HepG2 (cell line): ENCODE measurements around the gene ZNF181. TPM values are rescaled to one million over a fixed set of nuclear protein-coding genes. Genes with fewer than 3 reads are reported as not detected.

Source experiments
- ASH2L ChIP-seq: fragments of 300-600, 200-600 bp; sonication (generic); IDR thresholded peaks from 2 replicates; pipeline ENCODE4 v1.7.0; 2017; ENCODE audit warnings: low read depth, mild to moderate bottlenecking, moderate library complexity, mixed read lengths, low read length; ENCODE audit not compliant: insufficient read length
- CHCHD3 ChIP-seq: sonication (generic); formaldehyde crosslinking; IDR thresholded peaks from 2 replicates; pipeline ENCODE4 v1.8.0; 2022; ENCODE audit warnings: mild to moderate bottlenecking, missing genetic modification reagents, moderate library complexity
- FOXC1 ChIP-seq: sonication (generic); formaldehyde crosslinking; IDR thresholded peaks from 2 replicates; pipeline ENCODE4 v1.8.0; 2022; ENCODE audit warnings: mild to moderate bottlenecking, missing genetic modification reagents, borderline replicate concordance
- HIVEP1 ChIP-seq: sonication (generic); formaldehyde crosslinking; IDR thresholded peaks from 2 replicates; pipeline ENCODE4 v1.4.0; 2020; ENCODE audit warnings: mild to moderate bottlenecking, missing genetic modification reagents
- MAF1 ChIP-seq: sonication (generic); formaldehyde crosslinking; IDR thresholded peaks from 2 replicates; pipeline ENCODE4 v1.5.0; 2020; ENCODE audit warnings: missing genetic modification reagents, borderline replicate concordance
- MIER3 ChIP-seq: IDR thresholded peaks from 2 replicates; pipeline ENCODE4 v1.6.1; 2016; ENCODE audit warnings: missing compliant biosample characterization, borderline replicate concordance
- RFX1 ChIP-seq: fragments of 450-650 bp; IDR thresholded peaks from 2 replicates; pipeline ENCODE4 v1.6.1; 2017
- SETDB1 ChIP-seq: sonication (generic); formaldehyde crosslinking; IDR thresholded peaks from 2 replicates; pipeline ENCODE4 v1.5.1; 2020; ENCODE audit warnings: missing genetic modification reagents, mild to moderate bottlenecking, borderline replicate concordance
- TEAD3 ChIP-seq: optimal IDR thresholded peaks from 2 replicates; pipeline ENCODE3; 2016; ENCODE audit warnings: borderline replicate concordance
- TGIF2 ChIP-seq: IDR thresholded peaks from 2 replicates; pipeline ENCODE4 v1.6.1; 2016; ENCODE audit warnings: control low read depth, missing compliant biosample characterization
- ZNF138 ChIP-seq: sonication (generic); formaldehyde crosslinking; IDR thresholded peaks from 2 replicates; pipeline ENCODE4 v1.5.0; 2020; ENCODE audit warnings: mild to moderate bottlenecking, low read depth, missing genetic modification reagents
- ZNF225 ChIP-seq: sonication (generic); formaldehyde crosslinking; IDR thresholded peaks from 2 replicates; pipeline ENCODE4 v1.4.0; 2020; ENCODE audit warnings: mild to moderate bottlenecking, missing genetic modification reagents
- ZNF260 ChIP-seq: sonication (generic); formaldehyde crosslinking; IDR thresholded peaks from 2 replicates; pipeline ENCODE4 v1.4.0; 2020; ENCODE audit warnings: missing genetic modification reagents, low read depth, mild to moderate bottlenecking, borderline replicate concordance
- ZNF333 ChIP-seq: sonication (generic); formaldehyde crosslinking; IDR thresholded peaks from 2 replicates; pipeline ENCODE4 v1.4.0; 2020; ENCODE audit warnings: mild to moderate bottlenecking, missing genetic modification reagents, borderline replicate concordance
- ZNF546 ChIP-seq: sonication (generic); formaldehyde crosslinking; conservative IDR thresholded peaks from 2 replicates; pipeline ENCODE4 v1.8.1; 2023; ENCODE audit warnings: mild to moderate bottlenecking, missing genetic modification reagents
- polyA plus RNA-seq, 8 experiments: library from polyadenylated mRNA; depleted of rRNA in 3 of 8; stranded (reverse) in 7 of 8; unstranded in 1 of 8; fragments of >200 nt; fragmentation: Illumina TruSeq in 4 of 8; extraction: Trizol in 4 of 8; gene quantifications; 2 replicates each; pipeline versions ENCODE4 v1.2.1 to v1.2.3, GENCODE V29; 2011 to 2016; ENCODE audit warnings: low read depth in 4 of 8, missing spikeins in 1 of 8, mixed read lengths in 1 of 8; ENCODE audit not compliant: insufficient read depth in 1 of 8
- total RNA-seq, 5 experiments: library from RNA; depleted of rRNA; stranded (reverse); fragments of >200 nt; fragmentation: Illumina TruSeq; extraction: Trizol; gene quantifications; 2 replicates each; pipeline ENCODE4 v1.2.3, GENCODE V29; 2016; ENCODE audit warnings: low read depth in 1 of 5
- TF ChIP-seq, protein P1 (sequence below): sonication (generic); formaldehyde crosslinking; IDR thresholded peaks from 2 replicates; pipeline ENCODE4 v1.4.0; 2020; ENCODE audit warnings: missing genetic modification reagents
- TF ChIP-seq, protein P2 (sequence below): sonication (generic); formaldehyde crosslinking; IDR thresholded peaks from 2 replicates; pipeline ENCODE4 v1.4.0; 2020; ENCODE audit warnings: missing genetic modification reagents
- TF ChIP-seq, protein P3 (sequence below): IDR thresholded peaks from 2 replicates; pipeline ENCODE4 v1.6.1; 2016; ENCODE audit warnings: mild to moderate bottlenecking, missing biosample characterization, missing genetic modification reagents
- TF ChIP-seq, protein P4 (sequence below): sonication (generic); formaldehyde crosslinking; IDR thresholded peaks from 2 replicates; pipeline ENCODE4 v1.4.0; 2020; ENCODE audit warnings: missing genetic modification reagents
- TF ChIP-seq, protein P5 (sequence below): sonication (generic); formaldehyde crosslinking; IDR thresholded peaks from 2 replicates; pipeline ENCODE4 v1.4.0; 2020; ENCODE audit warnings: missing genetic modification reagents, borderline replicate concordance

The ZNF181 gene
- total and polyA plus RNA-seq, 2 of the 13 experiments (the other 11 are each of a cell fraction or from before 2014, with no cell fraction given), result 10.6 to 15.5 TPM

DNA sequence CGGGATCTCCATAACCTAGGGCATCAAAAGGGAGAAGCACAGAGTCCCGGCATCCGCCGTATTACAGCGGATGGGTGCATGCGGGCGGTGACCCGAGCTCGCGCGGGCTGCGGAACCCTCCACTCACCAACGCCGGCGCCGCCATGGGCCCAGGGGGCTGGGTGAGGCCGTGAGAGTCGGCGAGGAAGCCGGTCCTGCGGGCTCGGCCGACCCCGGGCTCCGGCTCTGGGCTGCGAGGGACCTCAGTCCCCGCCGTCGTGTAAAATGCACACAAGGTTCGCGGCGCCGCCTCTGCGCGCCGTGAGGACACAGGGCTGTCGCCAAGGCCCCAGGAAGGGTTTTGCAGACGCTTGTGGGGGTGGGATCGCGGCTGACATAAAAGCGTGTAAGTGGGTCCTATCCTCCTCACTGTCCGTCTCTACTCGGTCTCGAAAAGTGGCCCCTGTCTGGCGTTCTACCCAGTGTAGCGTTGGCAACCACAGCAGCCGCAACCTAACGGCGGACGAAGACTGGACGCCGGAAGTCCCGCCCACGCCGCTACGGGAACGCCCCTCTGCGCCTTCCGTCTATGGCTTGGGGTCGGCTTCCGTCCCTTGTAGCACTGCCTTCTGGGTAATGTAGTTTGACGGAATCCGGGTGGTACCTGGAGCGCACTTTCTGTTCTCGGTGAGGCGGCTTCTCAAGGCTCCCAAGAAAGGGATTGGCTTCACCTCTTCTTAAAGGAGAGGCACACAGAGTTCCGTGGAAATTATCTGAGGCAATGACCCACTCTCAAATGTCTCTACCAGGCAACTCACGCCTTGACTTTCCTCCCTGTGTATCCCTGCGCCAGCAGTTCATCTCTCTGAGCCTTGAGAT lies 38.9 kb downstream of the ZNF181 start, which contains the start of gene ZNF599 (continued):
- TF ChIP-seq, protein P1, sequence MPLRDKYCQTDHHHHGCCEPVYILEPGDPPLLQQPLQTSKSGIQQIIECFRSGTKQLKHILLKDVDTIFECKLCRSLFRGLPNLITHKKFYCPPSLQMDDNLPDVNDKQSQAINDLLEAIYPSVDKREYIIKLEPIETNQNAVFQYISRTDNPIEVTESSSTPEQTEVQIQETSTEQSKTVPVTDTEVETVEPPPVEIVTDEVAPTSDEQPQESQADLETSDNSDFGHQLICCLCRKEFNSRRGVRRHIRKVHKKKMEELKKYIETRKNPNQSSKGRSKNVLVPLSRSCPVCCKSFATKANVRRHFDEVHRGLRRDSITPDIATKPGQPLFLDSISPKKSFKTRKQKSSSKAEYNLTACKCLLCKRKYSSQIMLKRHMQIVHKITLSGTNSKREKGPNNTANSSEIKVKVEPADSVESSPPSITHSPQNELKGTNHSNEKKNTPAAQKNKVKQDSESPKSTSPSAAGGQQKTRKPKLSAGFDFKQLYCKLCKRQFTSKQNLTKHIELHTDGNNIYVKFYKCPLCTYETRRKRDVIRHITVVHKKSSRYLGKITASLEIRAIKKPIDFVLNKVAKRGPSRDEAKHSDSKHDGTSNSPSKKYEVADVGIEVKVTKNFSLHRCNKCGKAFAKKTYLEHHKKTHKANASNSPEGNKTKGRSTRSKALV (CRISPR knock-in tag), result peak; percentile 61; the same call in 1 of the 2 replicates
- peak; percentile 67; the same call in 1 of the 2 replicates for TF ChIP-seq RFX1
- TF ChIP-seq ASH2L, result peak; percentile 70
- 0 out of 2 replicates have a peak, but pooled peaks have one; percentile 64 for TF ChIP-seq ZNF138 (CRISPR knock-in tag)
- no peak for TF ChIP-seq ZNF260
- TF ChIP-seq SETDB1 (CRISPR knock-in tag), result no peak
- TF ChIP-seq, protein P2, sequence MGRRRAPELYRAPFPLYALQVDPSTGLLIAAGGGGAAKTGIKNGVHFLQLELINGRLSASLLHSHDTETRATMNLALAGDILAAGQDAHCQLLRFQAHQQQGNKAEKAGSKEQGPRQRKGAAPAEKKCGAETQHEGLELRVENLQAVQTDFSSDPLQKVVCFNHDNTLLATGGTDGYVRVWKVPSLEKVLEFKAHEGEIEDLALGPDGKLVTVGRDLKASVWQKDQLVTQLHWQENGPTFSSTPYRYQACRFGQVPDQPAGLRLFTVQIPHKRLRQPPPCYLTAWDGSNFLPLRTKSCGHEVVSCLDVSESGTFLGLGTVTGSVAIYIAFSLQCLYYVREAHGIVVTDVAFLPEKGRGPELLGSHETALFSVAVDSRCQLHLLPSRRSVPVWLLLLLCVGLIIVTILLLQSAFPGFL (CRISPR knock-in tag), result no peak
- TF ChIP-seq, protein P3, sequence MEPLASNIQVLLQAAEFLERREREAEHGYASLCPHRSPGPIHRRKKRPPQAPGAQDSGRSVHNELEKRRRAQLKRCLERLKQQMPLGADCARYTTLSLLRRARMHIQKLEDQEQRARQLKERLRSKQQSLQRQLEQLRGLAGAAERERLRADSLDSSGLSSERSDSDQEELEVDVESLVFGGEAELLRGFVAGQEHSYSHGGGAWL (CRISPR knock-in tag), result 0 out of 2 replicates have a peak, but pooled peaks have one; percentile 28
- TF ChIP-seq, protein P4, sequence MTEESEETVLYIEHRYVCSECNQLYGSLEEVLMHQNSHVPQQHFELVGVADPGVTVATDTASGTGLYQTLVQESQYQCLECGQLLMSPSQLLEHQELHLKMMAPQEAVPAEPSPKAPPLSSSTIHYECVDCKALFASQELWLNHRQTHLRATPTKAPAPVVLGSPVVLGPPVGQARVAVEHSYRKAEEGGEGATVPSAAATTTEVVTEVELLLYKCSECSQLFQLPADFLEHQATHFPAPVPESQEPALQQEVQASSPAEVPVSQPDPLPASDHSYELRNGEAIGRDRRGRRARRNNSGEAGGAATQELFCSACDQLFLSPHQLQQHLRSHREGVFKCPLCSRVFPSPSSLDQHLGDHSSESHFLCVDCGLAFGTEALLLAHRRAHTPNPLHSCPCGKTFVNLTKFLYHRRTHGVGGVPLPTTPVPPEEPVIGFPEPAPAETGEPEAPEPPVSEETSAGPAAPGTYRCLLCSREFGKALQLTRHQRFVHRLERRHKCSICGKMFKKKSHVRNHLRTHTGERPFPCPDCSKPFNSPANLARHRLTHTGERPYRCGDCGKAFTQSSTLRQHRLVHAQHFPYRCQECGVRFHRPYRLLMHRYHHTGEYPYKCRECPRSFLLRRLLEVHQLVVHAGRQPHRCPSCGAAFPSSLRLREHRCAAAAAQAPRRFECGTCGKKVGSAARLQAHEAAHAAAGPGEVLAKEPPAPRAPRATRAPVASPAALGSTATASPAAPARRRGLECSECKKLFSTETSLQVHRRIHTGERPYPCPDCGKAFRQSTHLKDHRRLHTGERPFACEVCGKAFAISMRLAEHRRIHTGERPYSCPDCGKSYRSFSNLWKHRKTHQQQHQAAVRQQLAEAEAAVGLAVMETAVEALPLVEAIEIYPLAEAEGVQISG (CRISPR knock-in tag), result peak; percentile 93
- peak; percentile 66; the same call in 1 of the 2 replicates for TF ChIP-seq MIER3
- peak; percentile 73; the same call in 1 of the 2 replicates for TF ChIP-seq MAF1 (CRISPR knock-in tag)
- TF ChIP-seq FOXC1 (CRISPR knock-in tag), result peak; percentile 85
- TF ChIP-seq TGIF2 (CRISPR knock-in tag), result peak; percentile 49; the same call in 1 of the 2 replicates
- no peak for TF ChIP-seq ZNF225 (CRISPR knock-in tag)
- TF ChIP-seq ZNF333 (CRISPR knock-in tag), result peak; percentile 50; the same call in 1 of the 2 replicates
- TF ChIP-seq TEAD3 (CRISPR knock-in tag), result peak; percentile 36
- TF ChIP-seq, protein P5, sequence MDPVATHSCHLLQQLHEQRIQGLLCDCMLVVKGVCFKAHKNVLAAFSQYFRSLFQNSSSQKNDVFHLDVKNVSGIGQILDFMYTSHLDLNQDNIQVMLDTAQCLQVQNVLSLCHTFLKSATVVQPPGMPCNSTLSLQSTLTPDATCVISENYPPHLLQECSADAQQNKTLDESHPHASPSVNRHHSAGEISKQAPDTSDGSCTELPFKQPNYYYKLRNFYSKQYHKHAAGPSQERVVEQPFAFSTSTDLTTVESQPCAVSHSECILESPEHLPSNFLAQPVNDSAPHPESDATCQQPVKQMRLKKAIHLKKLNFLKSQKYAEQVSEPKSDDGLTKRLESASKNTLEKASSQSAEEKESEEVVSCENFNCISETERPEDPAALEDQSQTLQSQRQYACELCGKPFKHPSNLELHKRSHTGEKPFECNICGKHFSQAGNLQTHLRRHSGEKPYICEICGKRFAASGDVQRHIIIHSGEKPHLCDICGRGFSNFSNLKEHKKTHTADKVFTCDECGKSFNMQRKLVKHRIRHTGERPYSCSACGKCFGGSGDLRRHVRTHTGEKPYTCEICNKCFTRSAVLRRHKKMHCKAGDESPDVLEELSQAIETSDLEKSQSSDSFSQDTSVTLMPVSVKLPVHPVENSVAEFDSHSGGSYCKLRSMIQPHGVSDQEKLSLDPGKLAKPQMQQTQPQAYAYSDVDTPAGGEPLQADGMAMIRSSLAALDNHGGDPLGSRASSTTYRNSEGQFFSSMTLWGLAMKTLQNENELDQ (CRISPR knock-in tag), result no peak
- no peak for TF ChIP-seq CHCHD3 (CRISPR knock-in tag)
- peak; percentile 70 for TF ChIP-seq ZNF546
- 0 out of 2 replicates have a peak, but pooled peaks have one; percentile 51 for TF ChIP-seq HIVEP1
